Uterus (tissue), 2 donors: ENCODE results near the gene STKLD1.

Experiments used
- POLR2A ChIP-seq, 2 donors: fragments of 450-650 bp; IDR thresholded peaks; one replicate each; pipeline ENCODE4 v1.6.1; 2016; ENCODE audit warnings: antibody characterized with exemption in 2 of 2, mild to moderate bottlenecking in 1 of 2, moderate library complexity in 1 of 2
- TF ChIP-seq, protein P1 (sequence below), 4 experiments: fragments of 200-600 bp in 2 of 4; fragments of 450-650 bp in 2 of 4; sonication (generic) in 2 of 4; IDR thresholded peaks; one replicate each; pipeline ENCODE4 v1.5.1; 2016 to 2019; ENCODE audit warnings: antibody characterized with exemption in 4 of 4, mild to moderate bottlenecking in 2 of 4, moderate library complexity in 1 of 4

DNA sequence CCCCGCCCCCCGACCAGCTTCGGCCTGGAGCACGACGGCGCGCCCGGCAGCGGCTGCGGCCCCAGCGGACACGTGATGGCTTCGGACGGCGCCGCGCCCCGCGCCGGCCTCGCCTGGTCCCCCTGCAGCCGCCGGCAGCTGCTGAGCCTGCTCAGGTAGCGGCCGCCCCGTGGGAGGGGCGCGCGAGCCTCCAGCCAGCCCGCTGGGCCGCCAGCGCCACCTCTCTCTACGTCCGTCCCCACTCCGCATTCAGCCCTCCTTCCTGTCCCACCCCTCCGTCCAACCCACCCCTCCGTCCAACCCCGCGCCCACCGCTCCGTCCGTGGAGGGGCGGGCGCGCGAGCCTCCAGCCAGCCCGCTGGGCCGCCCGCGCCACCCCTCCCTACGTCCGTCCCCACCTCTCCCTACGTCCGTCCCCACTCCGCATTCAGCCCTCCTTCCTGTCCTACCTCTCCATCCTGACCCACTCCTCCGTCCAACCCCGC, 52.5 kb downstream of the STKLD1 start:
- TF ChIP-seq, protein P1, sequence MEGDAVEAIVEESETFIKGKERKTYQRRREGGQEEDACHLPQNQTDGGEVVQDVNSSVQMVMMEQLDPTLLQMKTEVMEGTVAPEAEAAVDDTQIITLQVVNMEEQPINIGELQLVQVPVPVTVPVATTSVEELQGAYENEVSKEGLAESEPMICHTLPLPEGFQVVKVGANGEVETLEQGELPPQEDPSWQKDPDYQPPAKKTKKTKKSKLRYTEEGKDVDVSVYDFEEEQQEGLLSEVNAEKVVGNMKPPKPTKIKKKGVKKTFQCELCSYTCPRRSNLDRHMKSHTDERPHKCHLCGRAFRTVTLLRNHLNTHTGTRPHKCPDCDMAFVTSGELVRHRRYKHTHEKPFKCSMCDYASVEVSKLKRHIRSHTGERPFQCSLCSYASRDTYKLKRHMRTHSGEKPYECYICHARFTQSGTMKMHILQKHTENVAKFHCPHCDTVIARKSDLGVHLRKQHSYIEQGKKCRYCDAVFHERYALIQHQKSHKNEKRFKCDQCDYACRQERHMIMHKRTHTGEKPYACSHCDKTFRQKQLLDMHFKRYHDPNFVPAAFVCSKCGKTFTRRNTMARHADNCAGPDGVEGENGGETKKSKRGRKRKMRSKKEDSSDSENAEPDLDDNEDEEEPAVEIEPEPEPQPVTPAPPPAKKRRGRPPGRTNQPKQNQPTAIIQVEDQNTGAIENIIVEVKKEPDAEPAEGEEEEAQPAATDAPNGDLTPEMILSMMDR (IDR thresholded peaks at IDR 0.05): no peak
- no peak for TF ChIP-seq POLR2A (IDR thresholded peaks at IDR 0.05)
